EH (cell line): ENCODE measurements around the gene RAB9A.
"Not testable (repeated sequence)": the region's sequence is repeated elsewhere in the genome, so short reads cannot be mapped to it uniquely, and the experiment has no call there.

Experiments used
- DNase-seq: peaks from one replicate; pipeline ENCODE4 v3.0.0-alpha.2; 2015; ENCODE audit warnings: low read depth

RAB9A gene, protein sequence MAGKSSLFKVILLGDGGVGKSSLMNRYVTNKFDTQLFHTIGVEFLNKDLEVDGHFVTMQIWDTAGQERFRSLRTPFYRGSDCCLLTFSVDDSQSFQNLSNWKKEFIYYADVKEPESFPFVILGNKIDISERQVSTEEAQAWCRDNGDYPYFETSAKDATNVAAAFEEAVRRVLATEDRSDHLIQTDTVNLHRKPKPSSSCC

DNA sequence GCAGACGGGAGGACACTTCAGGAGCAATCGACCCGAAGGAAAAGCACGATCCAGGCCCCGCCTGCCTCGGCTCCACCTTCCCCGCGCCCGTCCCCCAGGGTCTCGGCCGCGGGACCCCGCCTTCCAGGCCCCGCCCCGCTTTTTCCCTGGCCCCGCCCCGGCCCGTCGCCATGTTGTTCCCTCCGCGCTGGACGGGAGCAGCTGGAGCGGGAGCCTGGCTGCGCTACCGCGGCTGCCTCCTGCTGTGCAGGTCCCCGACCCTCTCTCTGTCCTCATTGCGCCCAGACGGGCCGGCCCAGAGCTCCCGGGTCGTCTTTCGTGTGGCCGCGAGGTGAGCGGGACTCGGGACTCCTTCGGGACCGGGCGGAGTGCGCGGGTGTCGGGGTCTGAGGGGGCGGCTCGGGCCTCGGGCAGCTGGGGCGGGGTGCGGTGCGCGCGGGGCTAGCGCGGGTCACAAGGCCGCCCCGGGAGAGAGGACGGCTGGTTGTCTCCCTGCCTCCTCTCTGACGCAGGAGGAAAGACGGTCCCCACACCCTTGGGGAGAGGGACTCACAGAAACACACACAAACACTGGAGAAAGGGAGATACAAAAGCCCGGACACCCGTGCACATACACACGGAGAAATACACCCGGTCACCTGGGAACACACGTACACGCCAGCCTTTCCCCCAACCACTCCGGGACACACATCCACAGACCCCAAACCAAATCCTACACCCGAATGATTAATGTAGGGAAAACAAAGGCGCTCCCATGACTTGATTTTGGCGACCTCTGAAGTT is at the start of gene RAB9A:
Gene RAB9A, plus strand, starts transcription at position 171 of the 783 bp plus-strand sequence. CDS start 19,619 bp downstream, outside the sequence.
- DNase-seq: peak; percentile 75

DNA sequence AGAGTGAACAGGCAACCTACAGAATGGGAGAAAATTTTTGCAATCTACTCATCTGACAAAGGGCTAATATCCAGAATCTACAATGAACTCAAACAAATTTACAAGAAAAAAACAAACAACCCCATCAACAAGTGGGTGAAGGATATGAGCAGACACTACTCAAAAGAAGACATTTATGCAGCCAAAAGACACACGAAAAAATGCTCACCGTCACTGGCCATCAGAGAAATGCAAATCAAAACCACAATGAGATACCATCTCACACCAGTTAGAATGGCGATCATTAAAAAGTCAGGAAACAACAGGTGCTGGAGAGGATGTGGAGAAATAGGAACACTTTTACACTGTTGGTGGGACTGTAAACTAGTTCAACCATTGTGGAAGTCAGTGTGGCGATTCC is 47.2 kb upstream of the RAB9A start:
- not testable (repeated sequence) for DNase-seq

- DNase-seq: no peak
Measured at GRCh38 chrX:13645464-13646153, 43.3 kb upstream of the RAB9A start.

GRCh38 chrX:13646154-13646549 is 42.8 kb upstream of the RAB9A start:
- peak; percentile 65 for DNase-seq

- no peak for DNase-seq
Measured at GRCh38 chrX:13647709-13648212, 41.2 kb upstream of the RAB9A start.

DNA sequence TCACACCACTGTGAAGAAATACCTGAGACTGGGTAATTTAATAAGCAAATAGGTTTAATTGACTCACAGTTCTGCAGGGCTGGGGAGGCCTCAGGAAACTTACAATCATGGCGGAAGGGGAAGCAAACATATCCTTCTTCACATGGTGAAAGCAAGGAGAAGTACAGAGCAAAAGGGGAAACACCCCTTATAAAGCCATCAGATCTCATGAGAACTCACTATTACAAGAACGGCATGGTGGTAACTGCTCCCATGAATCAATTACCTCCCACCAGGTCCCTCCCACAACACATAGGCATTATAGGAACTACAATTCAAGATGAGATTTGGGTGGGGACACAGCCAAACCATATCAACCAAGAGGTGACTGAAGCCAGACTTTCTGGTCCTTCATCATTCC is 40.6 kb upstream of the RAB9A start:
- DNase-seq: not testable (repeated sequence)

DNA sequence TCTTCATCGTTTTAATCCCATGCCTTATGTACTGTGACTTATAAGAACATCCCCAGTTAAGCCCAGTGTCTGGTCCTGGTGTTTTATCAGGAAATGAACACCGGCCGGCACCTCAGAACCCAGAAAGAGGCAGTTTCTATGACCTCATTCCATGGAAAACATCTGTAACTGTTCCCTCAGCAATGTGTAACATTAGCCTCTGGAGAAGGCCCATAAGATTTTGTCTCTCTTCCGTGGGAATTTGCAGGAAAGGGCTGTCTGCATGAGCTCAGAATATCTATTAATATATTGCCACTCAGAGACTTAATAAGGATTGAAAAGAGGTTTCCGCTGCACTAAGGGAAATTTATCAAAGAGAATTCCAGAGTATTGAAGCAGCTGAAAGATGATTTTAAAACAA is 39.1 kb upstream of the RAB9A start:
- DNase-seq: peak; percentile 38

DNA sequence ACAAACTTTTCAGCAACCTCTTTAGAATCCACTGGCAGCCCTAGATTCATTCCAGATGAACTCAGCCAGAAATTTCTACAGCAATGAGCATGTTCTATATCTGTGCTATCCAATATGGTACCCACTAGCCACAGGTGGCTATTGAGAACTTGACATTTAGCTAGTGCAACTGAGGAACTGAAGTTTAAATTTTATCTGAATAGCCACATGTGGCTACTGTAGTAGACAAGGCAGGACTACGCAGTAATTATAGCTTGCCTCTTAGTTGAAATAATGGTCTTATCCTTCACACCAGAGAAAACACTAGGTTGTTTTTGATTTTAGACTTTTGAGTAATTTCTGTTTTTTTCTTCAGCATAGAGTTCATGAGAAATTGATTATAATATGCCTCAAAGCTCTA is 38.6 kb upstream of the RAB9A start:
- DNase-seq: no peak

DNA sequence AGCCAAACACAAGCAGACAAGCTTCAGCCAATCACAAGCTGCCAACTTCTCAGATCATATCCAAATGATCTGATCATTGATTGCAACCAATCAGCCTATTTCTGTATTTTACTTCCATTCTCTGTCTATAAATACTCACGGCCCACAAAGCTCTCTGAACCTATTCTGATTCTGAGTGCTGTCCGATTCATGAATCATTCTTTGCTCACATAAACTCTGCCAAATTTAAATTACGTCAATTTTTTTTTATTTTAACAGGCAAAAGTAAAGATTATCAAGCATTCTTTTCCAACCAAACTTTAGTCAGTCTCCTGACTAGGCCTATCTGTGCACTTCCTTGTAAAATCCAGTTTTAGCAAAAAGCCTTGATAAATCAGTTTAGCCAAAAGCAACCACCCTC is 37.8 kb upstream of the RAB9A start:
- peak; percentile 10 for DNase-seq

GRCh38 chrX:13652287-13652793 is 36.6 kb upstream of the RAB9A start:
- DNase-seq: peak; percentile 93

DNA sequence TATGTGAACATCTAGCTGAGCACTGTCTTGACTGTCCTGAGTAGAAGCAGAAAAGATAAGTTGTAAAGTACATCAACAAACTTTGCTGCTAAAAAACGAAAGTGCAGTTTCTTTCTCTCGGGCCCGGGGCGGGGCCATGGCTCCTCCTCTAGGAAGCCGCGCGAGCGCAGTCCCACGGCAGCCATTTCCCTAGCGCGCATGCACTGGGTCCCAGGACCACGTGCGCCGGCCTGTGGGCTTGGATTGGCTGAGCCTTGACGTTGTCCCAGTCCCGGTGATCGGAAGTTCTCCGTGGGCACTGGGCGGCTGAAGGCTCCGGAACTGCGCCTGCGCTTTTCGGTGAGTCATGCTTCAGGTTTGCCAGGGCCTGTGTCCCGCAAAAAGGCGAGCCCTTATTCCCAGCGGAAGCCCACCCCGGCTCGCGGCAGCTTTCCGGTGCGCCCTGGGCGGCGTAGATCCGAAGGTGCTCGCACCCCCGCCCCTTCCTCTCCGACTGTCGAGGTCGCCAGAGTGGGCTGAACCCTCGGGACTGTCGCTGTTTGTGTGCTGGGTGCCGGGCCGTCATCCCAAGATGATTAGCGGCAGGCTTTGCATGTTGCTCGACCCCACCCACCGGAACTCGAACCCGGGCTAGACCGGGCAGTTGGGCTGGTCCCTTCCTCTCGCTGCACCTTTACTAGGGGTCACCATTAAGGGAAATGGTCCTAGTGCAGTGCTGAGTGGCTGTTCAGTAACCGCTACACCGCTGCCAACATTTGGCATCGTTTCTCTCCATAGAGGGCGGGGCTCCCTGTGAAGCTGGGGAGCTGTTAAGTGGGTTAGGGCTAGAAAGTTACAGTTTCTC is 35.9 kb upstream of the RAB9A start, which contains the start of gene TCEANC:
Gene TCEANC, plus strand, starts transcription at position 292 of the 844 bp plus-strand sequence. CDS start 9,368 bp downstream, outside the sequence.
- peak; percentile 97 for DNase-seq

DNA sequence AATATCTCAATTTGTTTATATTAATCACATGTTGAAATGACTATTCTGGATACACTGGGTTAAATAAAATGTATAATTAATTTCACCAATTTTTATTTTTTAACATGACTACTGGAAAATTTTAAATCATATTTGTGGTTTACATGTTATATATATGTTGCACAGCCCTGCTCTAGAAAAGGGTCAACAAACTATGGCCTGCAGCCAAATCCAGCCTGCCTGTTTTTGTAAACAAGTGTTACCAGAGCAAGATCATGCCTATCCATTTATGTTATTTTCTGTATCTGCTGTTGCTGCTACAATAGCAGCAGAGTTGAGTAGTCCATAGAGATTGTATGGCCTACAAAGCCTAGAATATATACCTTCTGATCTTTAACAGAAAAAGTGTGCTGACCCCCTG is 34.8 kb upstream of the RAB9A start:
- no peak for DNase-seq

DNA sequence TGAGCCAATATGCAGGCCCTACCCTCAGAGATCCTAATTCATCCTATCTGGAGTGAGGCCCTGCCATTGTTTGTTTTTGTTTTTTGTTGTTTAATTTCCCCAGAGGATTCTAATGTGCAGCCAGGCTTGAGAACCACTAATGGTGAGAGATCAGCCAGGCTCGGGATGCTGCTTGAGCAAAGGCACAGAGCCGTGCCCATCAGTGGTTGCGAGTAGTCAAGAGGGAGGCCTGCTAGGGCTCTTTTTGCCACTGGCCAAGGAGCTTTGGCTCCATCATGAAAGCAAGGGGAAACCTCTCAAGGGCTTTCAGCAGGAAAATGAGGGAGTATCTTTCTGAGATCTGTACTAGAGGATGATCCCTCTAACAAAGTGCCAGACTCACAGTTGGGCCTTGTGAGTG is 33.3 kb upstream of the RAB9A start:
- no peak for DNase-seq

DNA sequence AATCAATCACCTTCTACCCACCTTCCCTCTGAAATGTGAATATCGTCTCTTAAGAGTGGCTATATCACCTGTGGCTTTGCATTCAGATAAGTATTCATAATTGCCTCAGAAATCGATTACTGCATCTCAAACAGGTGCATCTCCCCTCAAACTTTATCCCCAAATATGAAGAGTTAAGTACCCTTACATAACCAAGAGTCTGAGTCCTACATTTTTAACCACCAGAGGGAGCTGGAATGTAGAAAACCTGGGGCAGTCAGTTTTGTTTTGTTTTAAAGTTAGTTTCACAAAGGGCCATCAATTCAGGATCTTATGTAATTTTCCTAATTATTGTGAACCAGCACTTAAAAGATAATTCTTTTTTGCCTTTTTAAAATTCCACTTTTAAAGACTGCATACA is 30.3 kb upstream of the RAB9A start:
- peak; percentile 56 for DNase-seq

GRCh38 chrX:13659063-13659462 is 29.9 kb upstream of the RAB9A start:
- DNase-seq: peak; percentile 39

DNA sequence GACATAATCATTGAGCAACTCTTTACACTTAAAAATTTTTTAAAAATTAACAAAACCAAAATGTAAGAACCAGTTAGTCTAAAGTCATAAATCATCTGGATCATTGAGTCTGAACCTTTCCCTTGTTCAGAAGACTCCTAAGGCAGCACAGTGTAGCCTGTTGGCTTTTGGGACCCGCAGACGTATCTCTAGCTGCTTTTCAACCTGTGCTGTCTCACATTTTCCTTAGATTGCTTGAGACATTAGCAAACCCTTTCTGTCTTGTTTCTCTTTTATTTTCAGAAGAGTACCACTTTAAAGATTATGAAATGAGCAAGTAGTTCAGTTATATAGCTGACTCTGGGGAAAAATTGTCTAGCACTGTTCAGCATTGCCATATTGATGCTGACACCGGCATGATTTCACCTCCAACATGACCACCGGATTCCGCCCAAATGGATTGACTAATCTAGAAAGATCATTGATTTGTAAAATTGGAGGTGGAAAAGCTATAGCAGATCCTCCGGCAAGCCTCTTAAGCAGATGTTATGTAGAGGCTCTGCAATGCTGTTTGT is 27.1 kb upstream of the RAB9A start:
- no peak for DNase-seq

DNA sequence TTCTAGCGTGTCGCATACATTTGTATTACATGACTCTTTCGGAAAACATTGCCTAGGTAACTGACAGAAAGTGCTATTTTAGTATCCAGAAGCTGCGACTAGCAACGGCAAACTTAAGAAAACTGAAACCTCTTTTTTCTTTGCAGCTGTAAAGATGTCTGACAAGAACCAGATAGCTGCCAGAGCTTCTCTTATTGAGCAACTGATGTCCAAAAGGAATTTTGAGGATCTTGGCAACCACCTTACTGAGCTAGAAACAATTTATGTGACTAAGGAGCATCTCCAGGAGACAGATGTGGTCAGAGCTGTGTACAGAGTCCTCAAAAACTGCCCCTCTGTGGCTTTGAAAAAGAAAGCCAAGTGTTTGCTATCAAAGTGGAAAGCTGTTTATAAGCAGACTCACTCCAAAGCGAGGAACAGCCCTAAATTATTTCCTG is 26.6 kb upstream of the RAB9A start:
- DNase-seq: peak; percentile 83

GRCh38 chrX:13664020-13664419 is 24.9 kb upstream of the RAB9A start:
- DNase-seq: peak; percentile 59

DNA sequence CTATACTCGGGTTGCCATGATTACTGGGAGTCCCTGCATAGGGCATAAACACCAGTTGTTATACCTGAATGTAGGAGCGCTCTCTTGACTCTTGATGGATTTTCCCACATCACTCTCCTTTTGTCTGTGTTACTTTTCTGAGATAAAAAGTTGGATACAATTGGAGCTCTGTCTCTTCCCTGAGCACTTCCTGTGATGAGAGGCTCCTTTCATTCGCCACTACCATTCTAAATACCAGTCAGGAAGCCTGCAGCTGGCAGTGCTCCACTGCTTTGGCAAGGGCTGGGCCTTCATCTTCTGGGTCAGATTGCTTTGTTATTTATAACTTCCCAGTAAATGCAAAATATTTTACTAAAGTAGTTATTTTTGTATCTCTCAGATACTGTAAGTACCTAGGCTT is 22.1 kb upstream of the RAB9A start:
- no peak for DNase-seq

- no peak for DNase-seq
Measured at GRCh38 chrX:13667919-13668318, 21.0 kb upstream of the RAB9A start.

DNA sequence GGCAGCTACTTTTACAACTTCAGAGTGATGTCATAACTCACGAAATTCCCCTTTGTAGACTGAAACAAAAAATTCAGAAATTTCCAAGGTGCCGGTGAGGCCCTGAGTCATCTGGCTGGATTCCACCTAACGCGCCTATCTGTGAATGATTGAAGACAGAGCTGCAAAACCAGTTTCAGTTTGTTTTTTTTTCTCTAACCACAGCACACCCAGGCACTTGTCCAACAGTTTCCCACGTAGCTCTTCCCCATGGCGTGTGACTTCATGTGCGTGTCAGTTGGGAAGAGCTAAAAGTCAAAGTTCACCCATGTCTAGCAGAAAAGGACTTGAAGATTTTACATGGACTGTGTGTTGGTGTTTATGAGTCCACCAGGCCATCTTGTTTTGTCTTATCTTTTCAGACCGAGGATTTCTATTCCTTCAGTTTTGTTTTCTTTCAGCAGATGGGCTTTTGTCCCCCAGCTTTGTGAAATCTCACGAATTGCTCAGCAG is 19.6 kb upstream of the RAB9A start:
- peak; percentile 95 for DNase-seq
